HT1080 (cell line): Measurements from ENCODE around the gene SNX20. TPM values are rescaled to one million over a fixed set of nuclear protein-coding genes. Genes with fewer than 3 reads are reported as not detected.
A peak's percentile ranks its signal among the peaks of the same experiment; 100 is the strongest.

Experiments
- DNase-seq: peaks from one replicate; pipeline ENCODE4 v3.0.0-alpha.2; 2015; ENCODE audit warnings: low read depth
- total RNA-seq: library from RNA; depleted of rRNA; stranded (reverse); fragments of >200 nt; shearing (Covaris generic); gene quantifications from 2 replicates; pipeline ENCODE4 v1.2.3, GENCODE V29; 2014

The SNX20 gene
- total RNA-seq, 1 experiment from 2014 or later = not detected

- no peak for DNase-seq
These were observed 43.2 kb downstream of the SNX20 start for GRCh38 chr16:50637716-50638602.

- DNase-seq = no peak
These were observed 44.2 kb downstream of the SNX20 start for GRCh38 chr16:50636753-50637374.

GRCh38 chr16:50635505-50636392 lies 45.4 kb downstream of the SNX20 start:
- DNase-seq = peak; percentile 24

GRCh38 chr16:50634947-50635346 lies 46.2 kb downstream of the SNX20 start:
- DNase-seq = no peak

- no peak for DNase-seq
These were observed 47.0 kb downstream of the SNX20 start for GRCh38 chr16:50634090-50634489.

GRCh38 chr16:50632927-50633800 lies 47.9 kb downstream of the SNX20 start:
- DNase-seq = no peak

- DNase-seq = no peak
These were observed 49.0 kb downstream of the SNX20 start for GRCh38 chr16:50631985-50632576.

GRCh38 chr16:50631249-50631984 lies 49.7 kb downstream of the SNX20 start:
- DNase-seq = no peak

- DNase-seq = no peak
These were observed 50.6 kb downstream of the SNX20 start for GRCh38 chr16:50630394-50631020.

- DNase-seq = no peak
These were observed 51.8 kb downstream of the SNX20 start for GRCh38 chr16:50629334-50629733.

GRCh38 chr16:50628156-50628802 lies 52.8 kb downstream of the SNX20 start:
- DNase-seq = no peak

- DNase-seq = no peak
These were observed 53.7 kb downstream of the SNX20 start for GRCh38 chr16:50627419-50627818.

GRCh38 chr16:50626868-50627267 lies 54.2 kb downstream of the SNX20 start:
- no peak for DNase-seq

- no peak for DNase-seq
These were observed 55.7 kb downstream of the SNX20 start for GRCh38 chr16:50625374-50625773.

GRCh38 chr16:50624449-50624970 lies 56.6 kb downstream of the SNX20 start:
- DNase-seq = no peak

GRCh38 chr16:50622643-50623369 lies 58.3 kb downstream of the SNX20 start:
- no peak for DNase-seq

GRCh38 chr16:50622029-50622428 lies 59.1 kb downstream of the SNX20 start:
- DNase-seq = no peak
